NCI-H146 (cell line): ENCODE results near the gene NDUFB2.
"Not testable (repeated sequence)": the region's sequence is repeated elsewhere in the genome, so short reads cannot be mapped to it uniquely, and the experiment has no call there.

Experiments used
- DNase-seq: peaks from one replicate; lab custom pipeline; 2025; lab: John Stamatoyannopoulos, UW

NDUFB2 gene

GRCh38 chr7:140691376-140692045 lies 5.0 kb upstream of the NDUFB2 start:
- no peak for DNase-seq

- not testable (repeated sequence) for DNase-seq
Observed at GRCh38 chr7:140693849-140694248, 2.7 kb upstream of the NDUFB2 start.

GRCh38 chr7:140694592-140694991 lies 1.9 kb upstream of the NDUFB2 start:
- no peak for DNase-seq

GRCh38 chr7:140695381-140695780 lies 1.1 kb upstream of the NDUFB2 start:
- DNase-seq, result no peak

- peak; percentile 92 for DNase-seq
Observed at GRCh38 chr7:140696024-140696679, 356 bp upstream of the NDUFB2 start.

GRCh38 chr7:140697447-140698143 lies 1.1 kb downstream of the NDUFB2 start:
- DNase-seq, result no peak

GRCh38 chr7:140698477-140698876 lies 2.0 kb downstream of the NDUFB2 start:
- DNase-seq, result no peak

- no peak for DNase-seq
Observed at GRCh38 chr7:140702774-140703173, 6.3 kb downstream of the NDUFB2 start.

- DNase-seq, result no peak
Observed at GRCh38 chr7:140704205-140704604, 7.7 kb downstream of the NDUFB2 start.

GRCh38 chr7:140707132-140707531 lies 10.6 kb downstream of the NDUFB2 start:
- DNase-seq, result no peak

GRCh38 chr7:140708764-140709163 lies 12.3 kb downstream of the NDUFB2 start:
- DNase-seq, result not testable (repeated sequence)

- DNase-seq, result not testable (repeated sequence)
Observed at GRCh38 chr7:140712392-140712791, 15.9 kb downstream of the NDUFB2 start.

GRCh38 chr7:140714331-140715040 lies 18.0 kb downstream of the NDUFB2 start:
- no peak for DNase-seq

GRCh38 chr7:140719721-140720120 lies 23.2 kb downstream of the NDUFB2 start:
- DNase-seq, result no peak

GRCh38 chr7:140722254-140722653 lies 25.7 kb downstream of the NDUFB2 start:
- DNase-seq, result no peak

- no peak for DNase-seq
Observed at GRCh38 chr7:140723006-140723405, 26.5 kb downstream of the NDUFB2 start.

GRCh38 chr7:140723574-140723973 lies 27.1 kb downstream of the NDUFB2 start:
- no peak for DNase-seq

- no peak for DNase-seq
Observed at GRCh38 chr7:140724706-140725105, 28.2 kb downstream of the NDUFB2 start.

- DNase-seq, result no peak
Observed at GRCh38 chr7:140726281-140726680, 29.8 kb downstream of the NDUFB2 start.

- DNase-seq, result no peak
Observed at GRCh38 chr7:140732416-140732815, 35.9 kb downstream of the NDUFB2 start.

GRCh38 chr7:140734096-140734495 lies 37.6 kb downstream of the NDUFB2 start:
- DNase-seq, result no peak

- no peak for DNase-seq
Observed at GRCh38 chr7:140734729-140735128, 38.2 kb downstream of the NDUFB2 start.

GRCh38 chr7:140738280-140738679 lies 41.8 kb downstream of the NDUFB2 start:
- DNase-seq, result no peak
